Heart right ventricle (tissue), 16 donors: ENCODE results near the gene FGF1. TPM values are rescaled to one million over a fixed set of nuclear protein-coding genes. Genes with fewer than 3 reads are reported as not detected.

ENCODE experiments used
- ATAC-seq, 8 donors: fragments of 200-7000 bp; cut with Tn5 transposase; one replicate each; pipeline ENCODE4 v1.9.1; 2020; ENCODE audit warnings: mild to moderate bottlenecking in 8 of 8, moderate library complexity in 8 of 8, moderate number of reproducible peaks in 1 of 8
- DNase-seq, 2 donors: peaks; one replicate each; pipeline ENCODE4 v3.0.0-alpha.2; 2020
- H3K27ac ChIP-seq, 10 donors: fragments of 200-600 bp; sonication (generic) in 2 of 10; one replicate each; pipeline versions ENCODE4 v1.5.0 to v1.8.0; 2020 to 2022; ENCODE audit warnings: mild to moderate bottlenecking in 3 of 10
- H3K27me3 ChIP-seq, 7 donors: fragments of 200-600 bp; one replicate each; pipeline ENCODE4 v1.8.0; 2021 to 2022; ENCODE audit warnings: mild to moderate bottlenecking in 2 of 7
- H3K36me3 ChIP-seq, 9 donors: fragments of 200-600 bp; sonication (generic) in 1 of 9; one replicate each; pipeline versions ENCODE4 v1.5.0 to v1.8.0; 2020 to 2022; ENCODE audit warnings: mild to moderate bottlenecking in 2 of 9
- H3K4me1 ChIP-seq, 9 donors: fragments of 200-600 bp; sonication (generic) in 1 of 9; one replicate each; pipeline versions ENCODE4 v1.5.0 to v1.8.0; 2020 to 2022; ENCODE audit warnings: mild to moderate bottlenecking in 4 of 9
- H3K4me3 ChIP-seq, 10 donors: fragments of 200-600 bp; sonication (generic) in 2 of 10; one replicate each; pipeline versions ENCODE4 v1.5.0 to v1.8.0; 2020 to 2022; ENCODE audit warnings: mild to moderate bottlenecking in 7 of 10, moderate library complexity in 2 of 10
- H3K9me3 ChIP-seq, 11 donors: fragments of 200-600 bp in 10 of 11; sonication (generic) in 2 of 11; one replicate each; pipeline versions ENCODE4 v1.5.0 to v1.8.0; 2013 to 2022; ENCODE audit warnings: mild to moderate bottlenecking in 2 of 11, control low read depth in 1 of 11, moderate library complexity in 1 of 11
- CTCF ChIP-seq, 9 donors: fragments of 200-600 bp; sonication (generic) in 2 of 9; IDR thresholded peaks; one replicate each; pipeline versions ENCODE4 v1.5.0 to v1.8.0; 2021 to 2022; ENCODE audit warnings: antibody characterized with exemption in 9 of 9, mild to moderate bottlenecking in 5 of 9, moderate library complexity in 1 of 9
- WGBS, 2 donors: extraction: QIAGEN DNeasy Blood & Tissue Kit; methylation state at CpG; one replicate each; pipeline ENCODE4 v1.1.7; 2013; ENCODE audit warnings: inconsistent platforms in 1 of 2; 5-methylcytosine and 5-hydroxymethylcytosine counted together
- intact Hi-C, 10 donors: fragments of 100-400 bp; cut with DNase I; formaldehyde crosslinking; loops; one replicate each; pipeline versions ENCODE4 v1.11.1 to v1.14.2; 2022
- polyA plus RNA-seq, 2 donors: library from polyadenylated mRNA; stranded (reverse); fragments of 200-250 nt; gene quantifications; one replicate each; pipeline ENCODE4 v1.2.3, GENCODE V29; 2013
- total RNA-seq, 10 donors: library from RNA; stranded (reverse); fragmentation: NEBNext Ultra II Directional in 3 of 10; extraction: Animal tissue kit (Norgen Biotek cat#: 25700) in 3 of 10; gene quantifications; one replicate each; pipeline versions ENCODE4 v1.2.1 to v1.2.4, GENCODE V29; 2021 to 2023
- donor health status: Arrhythmogenic right ventricular cardiomyopathy.
- donor health status: ischemic (EF 13 %, LVEDD 7.1; RV severe dilation, severe dysfunction).
- donor health status: healthy with polysubstance abuse.
- donor health status: DM: no; HTN: yes; CAD: no.
- donor health status: DM: no; HTN: no; CAD: no.
- donor health status: ischemic (EF 25% LVEDD 6.9; RV normal size, moderate dysfunction).
- donor health status: ischemic (EF 25% LVEDD 5.7; RV mildly dilated, moderate dysfunction).
- donor health status: healthy.
- donor health status: DM: yes; HTN: yes; CAD: no.
- donor health status: Ischemic cardiomyopathy.
- donor health status: ischemic (EF 35%, LVEDD 5.7; RV mildly dilated, moderate dysfunction).
- donor health status: nonischemic (EF 11% LVEDD 7.7; RV severe dilation, severe dysfunction).
- donor health status: DM: yes; HTN: yes; CAD: no.
- donor health status: PGD.
- donor health status: ischemic (EF 29% LVEDD 5.4; RV normal size, mild dysfunction).
- donor health status: nonischemic (EF 23%, LVEDD 6.1; RV moderate dilation, normal function).

The FGF1 gene
- total and polyA plus RNA-seq, 12 donors, result 5.1 to 110 (median 53.7) TPM

GRCh38 chr5:142664067-142664466, 21.8 kb downstream of the FGF1 start:
- TF ChIP-seq CTCF (IDR thresholded peaks at IDR 0.05), result no peak
- peaks cover 0 to 29% (median 9%) of the 10 kb centered on the region in 9 donors for H3K4me1 ChIP-seq
- no peaks in the 10 kb centered on the region for H3K9me3 ChIP-seq
- no peaks in the 10 kb centered on the region for H3K27me3 ChIP-seq
- intact Hi-C loops, result no loop called here
- 93 to 98% methylated on average over 9 of the region's 9 CpGs for WGBS, 2 donors
- no peak overlapping the region for H3K27ac ChIP-seq
- DNase-seq (no peak), ATAC-seq (no peak)
- no peak overlapping the region for H3K4me3 ChIP-seq
- peaks cover 0 to 8% (median 0%) of the 10 kb centered on the region in 9 donors for H3K36me3 ChIP-seq

DNA sequence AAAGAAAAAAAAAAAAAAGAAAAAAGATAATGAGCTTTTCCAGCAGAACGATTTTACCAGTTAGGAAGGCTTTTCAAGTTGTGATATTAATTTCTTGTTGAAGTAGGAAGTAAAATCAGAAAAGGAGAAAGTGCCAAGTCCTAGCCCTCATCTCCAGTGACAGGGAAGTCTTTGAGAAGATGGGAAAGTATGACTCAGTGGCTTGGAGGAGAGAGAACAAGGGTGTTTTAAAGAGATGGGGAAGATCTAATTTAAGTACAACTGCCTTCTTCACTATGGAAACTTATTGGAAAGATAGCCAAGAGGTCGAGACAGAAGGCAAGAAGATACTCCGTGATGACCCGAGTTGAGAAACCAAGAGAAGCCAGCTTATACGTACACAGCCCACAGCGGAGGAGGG, 22.6 kb downstream of the FGF1 start:
- no peak for TF ChIP-seq CTCF (IDR thresholded peaks at IDR 0.05)
- ATAC-seq, result no peak
- H3K4me3 ChIP-seq, result no peak overlapping the region
- peaks cover 0 to 8% (median 0%) of the 10 kb centered on the region in 9 donors for H3K36me3 ChIP-seq
- peaks cover 0 to 22% (median under 1%) of the 10 kb centered on the region in 9 donors for H3K4me1 ChIP-seq
- DNase-seq, result no peak
- H3K27ac ChIP-seq, result no peak overlapping the region
- no peaks in the 10 kb centered on the region for H3K27me3 ChIP-seq
- 77 to 89% methylated on average over 6 of the region's 6 CpGs for WGBS, 2 donors
- intact Hi-C loops, result no loop called here
- no peaks in the 10 kb centered on the region for H3K9me3 ChIP-seq

- no peak for TF ChIP-seq CTCF (IDR thresholded peaks at IDR 0.05)
- Histone ChIP-seq H3K4me3 (no peak overlapping the region), H3K27me3 (no peaks in the 10 kb centered on the region), H3K9me3 (no peaks in the 10 kb centered on the region), H3K27ac (no peak overlapping the region), H3K4me1 (peaks cover 0 to 18% (median 0%) of the 10 kb centered on the region in 9 donors), H3K36me3 (peaks cover 0 to 8% (median 0%) of the 10 kb centered on the region in 9 donors)
- intact Hi-C loops, result no loop called here
- no peak for ATAC-seq
- DNase-seq, result no peak
- WGBS, 2 donors, result 79% methylated on average over 11 of the region's 11 CpGs
Measured at GRCh38 chr5:142661957-142662356, 23.9 kb downstream of the FGF1 start.

DNA sequence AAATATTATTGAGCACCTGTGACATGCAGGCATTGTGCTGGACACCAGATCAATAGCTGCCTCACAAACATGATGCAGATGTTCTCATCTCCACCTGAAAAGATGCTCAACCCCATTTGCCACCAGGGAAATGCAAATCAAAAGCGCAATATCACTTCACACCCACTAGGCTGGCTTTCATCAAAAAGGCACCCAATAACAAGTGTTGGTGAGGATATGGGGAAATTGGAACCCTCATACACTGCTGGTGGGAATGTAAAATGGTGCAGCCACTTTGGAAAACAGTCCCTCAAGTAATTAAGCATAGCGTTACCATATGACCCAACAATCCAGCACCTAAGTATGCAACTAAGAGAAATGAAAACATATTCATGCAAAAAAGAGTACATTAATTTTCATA, 24.7 kb downstream of the FGF1 start:
- intact Hi-C loops, result no loop called here

More for the DNA sequence above, 24.7 kb downstream of the FGF1 start:
- TF ChIP-seq CTCF (IDR thresholded peaks at IDR 0.05), result no peak
- DNase-seq, result no peak
- WGBS, 2 donors, result 97 to 99% methylated on average over 2 of the region's 2 CpGs
- Histone ChIP-seq H3K27ac (no peak overlapping the region), H3K9me3 (no peaks in the 10 kb centered on the region), H3K36me3 (peaks cover 0 to 8% (median 0%) of the 10 kb centered on the region in 9 donors), H3K4me3 (no peak overlapping the region), H3K27me3 (no peaks in the 10 kb centered on the region), H3K4me1 (peaks cover 0 to 24% (median under 1%) of the 10 kb centered on the region in 9 donors)
- ATAC-seq, result no peak
